HepG2 (cell line): ENCODE measurements around the gene KLHL11. TPM values are rescaled to one million over a fixed set of nuclear protein-coding genes. Genes with fewer than 3 reads are reported as not detected.

Experiments used
- CEBPG ChIP-seq: IDR thresholded peaks from 2 replicates; pipeline ENCODE4 v1.6.1; 2016
- GATAD2A ChIP-seq: IDR thresholded peaks from 2 replicates; pipeline ENCODE4 v1.6.1; 2016
- MXD4 ChIP-seq: IDR thresholded peaks from 2 replicates; pipeline ENCODE4 v1.6.1; 2016; ENCODE audit warnings: mild to moderate bottlenecking, missing biosample characterization, missing genetic modification reagents
- PAWR ChIP-seq: sonication (generic); formaldehyde crosslinking; IDR thresholded peaks from 2 replicates; pipeline ENCODE4 v1.4.0; 2020; ENCODE audit warnings: missing genetic modification reagents, mild to moderate bottlenecking, borderline replicate concordance
- POLR2AphosphoS2 ChIP-seq: IDR thresholded peaks from 2 replicates; pipeline ENCODE4 v1.6.1; 2011; ENCODE audit warnings: low read depth, low read length, improper control_type of control experiment
- ZNF598 ChIP-seq: sonication (generic); formaldehyde crosslinking; IDR thresholded peaks from 2 replicates; pipeline ENCODE4 v1.5.1; 2020; ENCODE audit warnings: mild to moderate bottlenecking, missing genetic modification reagents, borderline replicate concordance
- ZNF83 ChIP-seq: sonication (generic); formaldehyde crosslinking; IDR thresholded peaks from 2 replicates; pipeline ENCODE4 v1.4.0; 2020; ENCODE audit warnings: missing genetic modification reagents, mild to moderate bottlenecking, borderline replicate concordance
- ZSCAN31 ChIP-seq: sonication (generic); formaldehyde crosslinking; IDR thresholded peaks from 2 replicates; pipeline ENCODE4 v1.5.0; 2020; ENCODE audit warnings: low read depth, mild to moderate bottlenecking, missing genetic modification reagents
- polyA plus RNA-seq, 8 experiments: library from polyadenylated mRNA; depleted of rRNA in 3 of 8; stranded (reverse) in 7 of 8; unstranded in 1 of 8; fragments of >200 nt; fragmentation: Illumina TruSeq in 4 of 8; extraction: Trizol in 4 of 8; gene quantifications; 2 replicates each; pipeline versions ENCODE4 v1.2.1 to v1.2.3, GENCODE V29; 2011 to 2016; ENCODE audit warnings: low read depth in 4 of 8, missing spikeins in 1 of 8, mixed read lengths in 1 of 8; ENCODE audit not compliant: insufficient read depth in 1 of 8
- total RNA-seq, 5 experiments: library from RNA; depleted of rRNA; stranded (reverse); fragments of >200 nt; fragmentation: Illumina TruSeq; extraction: Trizol; gene quantifications; 2 replicates each; pipeline ENCODE4 v1.2.3, GENCODE V29; 2016; ENCODE audit warnings: low read depth in 1 of 5
- TF ChIP-seq, protein P1 (sequence below): sonication (generic); formaldehyde crosslinking; IDR thresholded peaks from 2 replicates; pipeline ENCODE4 v1.4.0; 2020; ENCODE audit warnings: mild to moderate bottlenecking, missing genetic modification reagents
- TF ChIP-seq, protein P2 (sequence below): sonication (generic); formaldehyde crosslinking; IDR thresholded peaks from 2 replicates; pipeline ENCODE4; 2020; ENCODE audit warnings: missing genetic modification reagents, mild to moderate bottlenecking, borderline replicate concordance
- TF ChIP-seq, protein P3 (sequence below): sonication (generic); formaldehyde crosslinking; IDR thresholded peaks from 2 replicates; pipeline ENCODE4 v1.4.0; 2020; ENCODE audit warnings: missing genetic modification reagents

The KLHL11 gene
- total and polyA plus RNA-seq, 2 of the 13 experiments (the other 11 are each of a cell fraction or from before 2014, with no cell fraction given) = 7.7 to 27.5 TPM

DNA sequence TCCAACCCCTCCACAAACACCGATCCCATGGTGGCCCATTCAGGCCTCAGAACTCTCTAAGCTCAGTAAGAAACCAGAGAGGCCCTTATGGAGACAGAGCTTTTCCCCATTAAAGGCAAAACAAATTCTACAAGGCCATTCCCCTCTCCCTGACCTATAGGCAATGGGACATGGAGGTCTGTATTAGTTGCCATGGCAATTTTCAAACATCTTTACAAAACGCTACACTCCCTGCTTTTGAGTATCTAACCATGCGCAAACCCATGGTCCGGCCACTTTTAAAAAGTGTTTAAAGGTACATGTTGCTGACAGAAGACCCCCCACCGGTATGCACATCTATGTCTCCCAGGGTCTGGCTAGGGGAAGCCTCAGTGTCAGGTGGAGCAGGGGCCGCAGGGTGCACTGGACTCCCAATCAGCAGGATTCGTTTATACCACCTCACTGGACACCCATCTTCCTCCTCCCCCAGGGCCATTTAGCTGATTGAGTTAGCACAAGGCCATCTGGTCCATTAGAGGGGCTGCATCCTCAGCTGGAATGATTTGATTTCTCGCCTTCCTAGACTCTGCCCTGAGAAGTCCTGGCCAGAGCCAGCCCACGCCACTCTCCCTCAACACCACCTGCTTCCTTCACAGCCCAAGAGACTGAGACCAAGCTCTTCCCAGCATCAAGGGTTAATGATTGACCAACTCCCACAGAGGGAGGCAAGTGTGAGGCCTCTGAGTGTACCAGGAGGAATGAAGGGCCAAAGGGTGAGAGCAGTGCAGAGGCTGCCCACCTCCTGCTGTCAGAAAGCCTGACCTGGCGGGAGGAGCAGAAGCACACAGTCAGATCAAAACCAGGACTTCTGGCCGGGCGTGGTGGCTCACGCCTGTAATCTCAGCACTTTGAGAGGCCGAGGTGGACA lies 42.7 kb upstream of the KLHL11 start (continued):
- TF ChIP-seq, protein P1, sequence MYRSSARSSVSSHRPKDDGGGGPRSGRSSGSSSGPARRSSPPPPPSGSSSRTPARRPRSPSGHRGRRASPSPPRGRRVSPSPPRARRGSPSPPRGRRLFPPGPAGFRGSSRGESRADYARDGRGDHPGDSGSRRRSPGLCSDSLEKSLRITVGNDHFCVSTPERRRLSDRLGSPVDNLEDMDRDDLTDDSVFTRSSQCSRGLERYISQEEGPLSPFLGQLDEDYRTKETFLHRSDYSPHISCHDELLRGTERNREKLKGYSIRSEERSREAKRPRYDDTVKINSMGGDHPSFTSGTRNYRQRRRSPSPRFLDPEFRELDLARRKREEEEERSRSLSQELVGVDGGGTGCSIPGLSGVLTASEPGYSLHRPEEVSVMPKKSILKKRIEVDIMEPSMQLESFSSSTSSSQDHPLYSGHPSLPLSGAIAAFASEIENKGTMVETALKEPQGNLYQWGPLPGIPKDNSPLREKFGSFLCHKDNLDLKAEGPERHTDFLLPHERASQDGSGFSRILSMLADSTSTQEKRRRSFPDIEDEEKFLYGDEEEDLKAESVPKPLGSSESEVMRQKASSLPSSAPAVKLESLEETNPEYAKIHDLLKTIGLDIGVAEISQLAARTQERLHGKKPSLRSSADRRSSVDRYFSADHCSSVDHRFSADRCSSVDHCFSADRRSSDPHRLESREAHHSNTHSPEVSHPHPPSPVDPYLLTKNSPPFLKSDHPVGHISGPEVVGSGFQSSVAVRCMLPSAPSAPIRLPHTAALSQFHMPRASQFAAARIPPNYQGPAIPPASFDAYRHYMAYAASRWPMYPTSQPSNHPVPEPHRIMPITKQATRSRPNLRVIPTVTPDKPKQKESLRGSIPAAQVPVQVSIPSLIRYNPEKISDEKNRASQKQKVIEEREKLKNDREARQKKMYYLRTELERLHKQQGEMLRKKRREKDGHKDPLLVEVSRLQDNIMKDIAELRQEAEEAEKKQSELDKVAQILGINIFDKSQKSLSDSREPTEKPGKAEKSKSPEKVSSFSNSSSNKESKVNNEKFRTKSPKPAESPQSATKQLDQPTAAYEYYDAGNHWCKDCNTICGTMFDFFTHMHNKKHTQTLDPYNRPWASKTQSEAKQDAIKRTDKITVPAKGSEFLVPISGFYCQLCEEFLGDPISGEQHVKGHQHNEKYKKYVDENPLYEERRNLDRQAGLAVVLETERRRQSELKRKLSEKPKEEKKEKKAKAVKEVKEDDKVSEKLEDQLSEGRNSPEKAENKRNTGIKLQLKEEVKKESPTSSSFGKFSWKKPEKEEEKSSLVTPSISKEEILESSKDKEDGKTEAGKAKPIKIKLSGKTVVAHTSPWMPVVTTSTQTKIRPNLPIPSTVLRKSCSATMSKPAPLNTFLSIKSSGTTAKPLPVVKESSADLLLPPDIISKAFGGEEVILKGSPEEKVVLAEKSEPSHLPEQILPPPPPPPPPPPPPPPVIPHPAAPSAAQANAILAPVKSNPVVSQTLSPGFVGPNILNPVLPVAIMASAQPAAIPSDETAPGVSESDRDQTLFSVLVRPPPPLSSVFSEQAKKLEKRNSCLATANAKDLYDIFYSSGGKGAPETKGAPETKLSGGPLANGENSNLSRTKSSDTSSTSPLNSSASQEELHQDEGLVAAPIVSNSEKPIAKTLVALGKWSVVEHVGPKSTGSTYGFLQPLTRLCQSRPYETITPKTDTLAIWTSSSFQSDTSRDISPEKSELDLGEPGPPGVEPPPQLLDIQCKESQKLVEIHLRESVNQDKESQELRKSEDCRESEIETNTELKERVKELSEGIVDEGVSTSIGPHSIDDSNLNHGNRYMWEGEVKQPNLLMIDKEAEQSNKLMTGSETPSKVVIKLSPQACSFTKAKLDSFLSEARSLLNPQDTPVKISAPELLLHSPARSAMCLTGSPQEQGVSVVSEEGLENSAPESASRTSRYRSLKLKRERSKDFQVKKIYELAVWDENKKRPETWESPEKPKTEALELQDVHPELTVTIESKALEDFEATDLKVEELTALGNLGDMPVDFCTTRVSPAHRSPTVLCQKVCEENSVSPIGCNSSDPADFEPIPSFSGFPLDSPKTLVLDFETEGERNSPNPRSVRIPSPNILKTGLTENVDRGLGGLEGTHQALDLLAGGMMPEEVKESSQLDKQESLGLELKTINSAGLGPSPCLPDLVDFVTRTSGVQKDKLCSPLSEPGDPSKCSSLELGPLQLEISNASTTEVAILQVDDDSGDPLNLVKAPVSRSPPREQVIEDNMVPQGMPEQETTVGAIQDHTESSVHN (CRISPR knock-in tag) = no peak
- TF ChIP-seq, protein P2, sequence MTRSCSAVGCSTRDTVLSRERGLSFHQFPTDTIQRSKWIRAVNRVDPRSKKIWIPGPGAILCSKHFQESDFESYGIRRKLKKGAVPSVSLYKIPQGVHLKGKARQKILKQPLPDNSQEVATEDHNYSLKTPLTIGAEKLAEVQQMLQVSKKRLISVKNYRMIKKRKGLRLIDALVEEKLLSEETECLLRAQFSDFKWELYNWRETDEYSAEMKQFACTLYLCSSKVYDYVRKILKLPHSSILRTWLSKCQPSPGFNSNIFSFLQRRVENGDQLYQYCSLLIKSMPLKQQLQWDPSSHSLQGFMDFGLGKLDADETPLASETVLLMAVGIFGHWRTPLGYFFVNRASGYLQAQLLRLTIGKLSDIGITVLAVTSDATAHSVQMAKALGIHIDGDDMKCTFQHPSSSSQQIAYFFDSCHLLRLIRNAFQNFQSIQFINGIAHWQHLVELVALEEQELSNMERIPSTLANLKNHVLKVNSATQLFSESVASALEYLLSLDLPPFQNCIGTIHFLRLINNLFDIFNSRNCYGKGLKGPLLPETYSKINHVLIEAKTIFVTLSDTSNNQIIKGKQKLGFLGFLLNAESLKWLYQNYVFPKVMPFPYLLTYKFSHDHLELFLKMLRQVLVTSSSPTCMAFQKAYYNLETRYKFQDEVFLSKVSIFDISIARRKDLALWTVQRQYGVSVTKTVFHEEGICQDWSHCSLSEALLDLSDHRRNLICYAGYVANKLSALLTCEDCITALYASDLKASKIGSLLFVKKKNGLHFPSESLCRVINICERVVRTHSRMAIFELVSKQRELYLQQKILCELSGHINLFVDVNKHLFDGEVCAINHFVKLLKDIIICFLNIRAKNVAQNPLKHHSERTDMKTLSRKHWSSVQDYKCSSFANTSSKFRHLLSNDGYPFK (CRISPR knock-in tag) = peak; percentile 58; the same call in 1 of the 2 replicates
- TF ChIP-seq ZNF83 (CRISPR knock-in tag) = no peak
- no peak for TF ChIP-seq PAWR (CRISPR knock-in tag)
- peak; percentile 78 for TF ChIP-seq MXD4
- TF ChIP-seq ZNF598 (CRISPR knock-in tag) = peak; percentile 79; the same call in 1 of the 2 replicates
- TF ChIP-seq ZSCAN31 (CRISPR knock-in tag) = peak; percentile 87
- TF ChIP-seq POLR2AphosphoS2 = no peak
- peak; percentile 96 for TF ChIP-seq GATAD2A (CRISPR knock-in tag)
- peak; percentile 88 for TF ChIP-seq CEBPG
- TF ChIP-seq, protein P3, sequence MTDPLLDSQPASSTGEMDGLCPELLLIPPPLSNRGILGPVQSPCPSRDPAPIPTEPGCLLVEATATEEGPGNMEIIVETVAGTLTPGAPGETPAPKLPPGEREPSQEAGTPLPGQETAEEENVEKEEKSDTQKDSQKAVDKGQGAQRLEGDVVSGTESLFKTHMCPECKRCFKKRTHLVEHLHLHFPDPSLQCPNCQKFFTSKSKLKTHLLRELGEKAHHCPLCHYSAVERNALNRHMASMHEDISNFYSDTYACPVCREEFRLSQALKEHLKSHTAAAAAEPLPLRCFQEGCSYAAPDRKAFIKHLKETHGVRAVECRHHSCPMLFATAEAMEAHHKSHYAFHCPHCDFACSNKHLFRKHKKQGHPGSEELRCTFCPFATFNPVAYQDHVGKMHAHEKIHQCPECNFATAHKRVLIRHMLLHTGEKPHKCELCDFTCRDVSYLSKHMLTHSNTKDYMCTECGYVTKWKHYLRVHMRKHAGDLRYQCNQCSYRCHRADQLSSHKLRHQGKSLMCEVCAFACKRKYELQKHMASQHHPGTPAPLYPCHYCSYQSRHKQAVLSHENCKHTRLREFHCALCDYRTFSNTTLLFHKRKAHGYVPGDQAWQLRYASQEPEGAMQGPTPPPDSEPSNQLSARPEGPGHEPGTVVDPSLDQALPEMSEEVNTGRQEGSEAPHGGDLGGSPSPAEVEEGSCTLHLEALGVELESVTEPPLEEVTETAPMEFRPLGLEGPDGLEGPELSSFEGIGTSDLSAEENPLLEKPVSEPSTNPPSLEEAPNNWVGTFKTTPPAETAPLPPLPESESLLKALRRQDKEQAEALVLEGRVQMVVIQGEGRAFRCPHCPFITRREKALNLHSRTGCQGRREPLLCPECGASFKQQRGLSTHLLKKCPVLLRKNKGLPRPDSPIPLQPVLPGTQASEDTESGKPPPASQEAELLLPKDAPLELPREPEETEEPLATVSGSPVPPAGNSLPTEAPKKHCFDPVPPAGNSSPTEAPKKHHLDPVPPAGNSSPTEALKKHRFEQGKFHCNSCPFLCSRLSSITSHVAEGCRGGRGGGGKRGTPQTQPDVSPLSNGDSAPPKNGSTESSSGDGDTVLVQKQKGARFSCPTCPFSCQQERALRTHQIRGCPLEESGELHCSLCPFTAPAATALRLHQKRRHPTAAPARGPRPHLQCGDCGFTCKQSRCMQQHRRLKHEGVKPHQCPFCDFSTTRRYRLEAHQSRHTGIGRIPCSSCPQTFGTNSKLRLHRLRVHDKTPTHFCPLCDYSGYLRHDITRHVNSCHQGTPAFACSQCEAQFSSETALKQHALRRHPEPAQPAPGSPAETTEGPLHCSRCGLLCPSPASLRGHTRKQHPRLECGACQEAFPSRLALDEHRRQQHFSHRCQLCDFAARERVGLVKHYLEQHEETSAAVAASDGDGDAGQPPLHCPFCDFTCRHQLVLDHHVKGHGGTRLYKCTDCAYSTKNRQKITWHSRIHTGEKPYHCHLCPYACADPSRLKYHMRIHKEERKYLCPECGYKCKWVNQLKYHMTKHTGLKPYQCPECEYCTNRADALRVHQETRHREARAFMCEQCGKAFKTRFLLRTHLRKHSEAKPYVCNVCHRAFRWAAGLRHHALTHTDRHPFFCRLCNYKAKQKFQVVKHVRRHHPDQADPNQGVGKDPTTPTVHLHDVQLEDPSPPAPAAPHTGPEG (CRISPR knock-in tag) = no peak; the same call in 1 of the 2 replicates
